ENCODE results near the gene MSI2. TPM values are rescaled to one million over a fixed set of nuclear protein-coding genes. Genes with fewer than 3 reads are reported as not detected.

The MSI2 gene
- total and polyA plus RNA-seq, 2 donors (not counting 1 experiment from before 2014, with no cell fraction given) = 16.1 to 196 TPM

- Mint-ChIP-seq H3K9me3 (ENCODE audit: insufficient read depth) (no peaks in the 10 kb centered on the region), H3K4me1 (peaks cover 41% of the 10 kb centered on the region), H3K4me3 (no peak overlapping the region), H3K27ac (no peak overlapping the region), H3K27me3 (no peaks in the 10 kb centered on the region)
- H3K36me3 ChIP-seq (replicated peaks in 1 of 2; ENCODE audit: control extremely low read depth in 1 of 2, control insufficient read depth in 1 of 2, extremely low read depth in 1 of 2, insufficient read depth in 2 of 2, low read length in 1 of 2) = peaks cover 2 to 3% of the 10 kb centered on the region in 2 experiments
- H4K20me1 ChIP-seq (ENCODE audit: control insufficient read depth, insufficient read depth, low read length, poor library complexity, severe bottlenecking) = no peaks in the 10 kb centered on the region
- ATAC-seq (ENCODE audit: low read depth) (no peak), DNase-seq (no peak)
- H3K4me3 ChIP-seq (ENCODE audit: control extremely low read depth in 1 of 5, extremely low read depth in 1 of 5, insufficient read depth in 1 of 5, low read depth in 2 of 5, low read length in 4 of 5) = no peak overlapping the region
- 92% methylated on average over 4 of the region's 6 CpGs for WGBS (ENCODE audit: insufficient coverage)
- peaks cover 12% of the 10 kb centered on the region for H3K79me2 ChIP-seq (ENCODE audit: control insufficient read depth, insufficient read depth, low read length)
- peaks cover 33 to 40% of the 10 kb centered on the region in 2 donors for H3K4me1 ChIP-seq (ENCODE audit: control insufficient read depth in 2 of 2, insufficient read depth in 2 of 2, low read length in 2 of 2)
- no peaks in the 10 kb centered on the region for H3K27me3 ChIP-seq (replicated peaks in 1 of 4; ENCODE audit: control extremely low read depth in 1 of 4, control insufficient read depth in 3 of 4, insufficient read depth in 4 of 4, low read length in 3 of 4)
- H3K4me2 ChIP-seq (replicated peaks; ENCODE audit: low read depth, low read length, poor library complexity, severe bottlenecking) = no peak overlapping the region
- H2AFZ ChIP-seq (ENCODE audit: insufficient read depth, low read depth, low read length, poor library complexity, severe bottlenecking) = no peak overlapping the region
- no peak overlapping the region for H3K9ac ChIP-seq (ENCODE audit: low read length)
- POLR2A ChIA-PET = no interaction called here
- TF ChIP-seq EZH2 (IDR thresholded peaks at IDR 0.05; ENCODE audit: borderline replicate concordance, insufficient read depth, low read depth, low read length, poor library complexity, severe bottlenecking) (no peak), CTCF (IDR thresholded peaks at IDR 0.05) (no peak)
- CTCF ChIA-PET = interaction anchor here (3.9 kb wide), 1 partner anchor 17 kb away, joined by 13 read pairs; no protein-coding TSS in a partner anchor
- H3K27ac ChIP-seq (ENCODE audit: low read length in 2 of 2) = no peak overlapping the region
- no peaks in the 10 kb centered on the region for H3K9me3 ChIP-seq (ENCODE audit: control extremely low read depth in 1 of 3, control insufficient read depth in 2 of 3, insufficient read depth in 1 of 3, low read length in 2 of 3)
- intact Hi-C loops (cut with micrococcal nuclease) = no loop called here
Measured at GRCh38 chr17:57535249-57535966, 279.1 kb downstream of the MSI2 start.

GRCh38 chr17:57536289-57536688 lies 280.0 kb downstream of the MSI2 start:
- no peak overlapping the region for H3K4me2 ChIP-seq (replicated peaks; ENCODE audit: low read depth, low read length, poor library complexity, severe bottlenecking)
- DNase-seq (no peak), ATAC-seq (ENCODE audit: low read depth) (no peak)
- H3K27ac ChIP-seq (ENCODE audit: low read length in 2 of 2) = no peak overlapping the region
- Mint-ChIP-seq H3K9me3 (ENCODE audit: insufficient read depth) (no peaks in the 10 kb centered on the region), H3K27ac (peak overlapping the region; percentile 4), H3K27me3 (no peaks in the 10 kb centered on the region), H3K4me1 (peaks cover 40% of the 10 kb centered on the region), H3K4me3 (no peak overlapping the region)
- no peaks in the 10 kb centered on the region for H4K20me1 ChIP-seq (ENCODE audit: control insufficient read depth, insufficient read depth, low read length, poor library complexity, severe bottlenecking)
- whole genome bisulfite sequencing (ENCODE audit: insufficient coverage) = 100% methylated on average over 1 of the region's 4 CpGs
- POLR2A ChIA-PET = no interaction called here
- no peaks in the 10 kb centered on the region for H3K9me3 ChIP-seq (ENCODE audit: control extremely low read depth in 1 of 3, control insufficient read depth in 2 of 3, insufficient read depth in 1 of 3, low read length in 2 of 3)
- no peak overlapping the region for H3K4me3 ChIP-seq (ENCODE audit: control extremely low read depth in 1 of 5, extremely low read depth in 1 of 5, insufficient read depth in 1 of 5, low read depth in 2 of 5, low read length in 4 of 5)
- H3K4me1 ChIP-seq (ENCODE audit: control insufficient read depth in 2 of 2, insufficient read depth in 2 of 2, low read length in 2 of 2) = peaks cover 31 to 36% of the 10 kb centered on the region in 2 donors
- H2AFZ ChIP-seq (ENCODE audit: insufficient read depth, low read depth, low read length, poor library complexity, severe bottlenecking) = no peak overlapping the region
- H3K27me3 ChIP-seq (replicated peaks in 1 of 4; ENCODE audit: control extremely low read depth in 1 of 4, control insufficient read depth in 3 of 4, insufficient read depth in 4 of 4, low read length in 3 of 4) = no peaks in the 10 kb centered on the region
- H3K79me2 ChIP-seq (ENCODE audit: control insufficient read depth, insufficient read depth, low read length) = peaks cover 12% of the 10 kb centered on the region
- intact Hi-C loops (cut with micrococcal nuclease) = no loop called here
- no peak for TF ChIP-seq EZH2 (IDR thresholded peaks at IDR 0.05; ENCODE audit: borderline replicate concordance, insufficient read depth, low read depth, low read length, poor library complexity, severe bottlenecking)
- TF ChIP-seq CTCF (IDR thresholded peaks at IDR 0.05) = no peak
- peaks cover 2 to 3% of the 10 kb centered on the region in 2 experiments for H3K36me3 ChIP-seq (replicated peaks in 1 of 2; ENCODE audit: control extremely low read depth in 1 of 2, control insufficient read depth in 1 of 2, extremely low read depth in 1 of 2, insufficient read depth in 2 of 2, low read length in 1 of 2)
- no peak overlapping the region for H3K9ac ChIP-seq (ENCODE audit: low read length)
- CTCF ChIA-PET = interaction anchor here (3.9 kb wide), 1 partner anchor 16 kb away, joined by 13 read pairs; no protein-coding TSS in a partner anchor

All from B cell (primary cell).